BLaER1 treated with 17β-estradiol and CSF1 and Interleukin-3, amounts not matched to agents 10 nM and 100 nM (cell line): ENCODE measurements around the gene SPTBN1.
A peak's percentile ranks its signal among the peaks of the same experiment; 100 is the strongest.

ENCODE experiments used
- H3K27ac ChIP-seq, 11 experiments: shearing (Covaris generic); formaldehyde crosslinking; 2 replicates each; pipeline ENCODE4 v1.8.1; 2022
- H3K27me3 ChIP-seq, 11 experiments: shearing (Covaris generic); formaldehyde crosslinking; 2 replicates each; pipeline ENCODE4 v1.8.1; 2022
- H3K36me3 ChIP-seq, 11 experiments: shearing (Covaris generic); formaldehyde crosslinking; 2 replicates each; pipeline ENCODE4 v1.8.1; 2022
- H3K4me1 ChIP-seq, 10 experiments: shearing (Covaris generic); formaldehyde crosslinking; 2 replicates each; pipeline ENCODE4 v1.8.1; 2022
- H3K4me2 ChIP-seq, 11 experiments: shearing (Covaris generic); formaldehyde crosslinking; 2 replicates each; pipeline ENCODE4 v1.8.1; 2022
- H3K4me3 ChIP-seq, 10 experiments: shearing (Covaris generic); formaldehyde crosslinking; 2 replicates each; pipeline ENCODE4 v1.8.1; 2022
- H3K9ac ChIP-seq, 11 experiments: shearing (Covaris generic); formaldehyde crosslinking; 2 replicates each; pipeline ENCODE4 v1.8.1; 2022
- H3K9me3 ChIP-seq, 11 experiments: shearing (Covaris generic); formaldehyde crosslinking; replicated peaks in 1 of 11; 2 replicates each; pipeline ENCODE4 v1.8.1; 2022
- H4K20me1 ChIP-seq, 11 experiments: shearing (Covaris generic); formaldehyde crosslinking; 2 replicates each; pipeline ENCODE4 v1.8.1; 2022
- Cebpa-rat ChIP-seq, 11 experiments: shearing (Covaris generic); IDR thresholded peaks; 2 replicates each; pipeline ENCODE4 v1.8.1; 2022

The SPTBN1 gene

GRCh38 chr2:54636415-54637139 is 180.4 kb downstream of the SPTBN1 start:
- H3K4me3 ChIP-seq, result no peak overlapping the region
- H3K27me3 ChIP-seq, result no peaks in the 10 kb centered on the region
- H4K20me1 ChIP-seq, result peaks cover 0 to 78% (median 48%) of the 10 kb centered on the region in 11 experiments; a peak in 14 of 22 replicates
- no peak for TF ChIP-seq Cebpa-rat (IDR thresholded peaks at IDR 0.05)
- H3K4me1 ChIP-seq, result peaks cover 76 to 88% (median 82%) of the 10 kb centered on the region in 10 experiments
- H3K9me3 ChIP-seq, result no peaks in the 10 kb centered on the region
- H3K9ac ChIP-seq, result peak overlapping the region in 1 of 11 experiments; percentile 8; a peak in 1 of 22 replicates
- peaks cover 8 to 100% (median 92%) of the 10 kb centered on the region in 11 experiments; a peak in 21 of 22 replicates for H3K36me3 ChIP-seq
- peak overlapping the region in 7 of 11 experiments; percentile 22 to 82 (median 28); a peak in 11 of 22 replicates for H3K27ac ChIP-seq
- peak overlapping the region; percentile 55 to 93 (median 78) for H3K4me2 ChIP-seq

- no peak overlapping the region for H3K9ac ChIP-seq
- H3K4me1 ChIP-seq, result peaks cover 60 to 73% (median 67%) of the 10 kb centered on the region in 10 experiments
- H3K27ac ChIP-seq, result peak overlapping the region in 7 of 11 experiments; percentile 4 to 82 (median 42); a peak in 11 of 22 replicates
- peak in 3 of 11 experiments; percentile 28 to 88 (median 86); a peak in 8 of 22 replicates for TF ChIP-seq Cebpa-rat (IDR thresholded peaks at IDR 0.05)
- H4K20me1 ChIP-seq, result peaks cover 0 to 77% (median 53%) of the 10 kb centered on the region in 11 experiments; a peak in 14 of 22 replicates
- no peak overlapping the region for H3K4me3 ChIP-seq
- no peaks in the 10 kb centered on the region for H3K27me3 ChIP-seq
- peak overlapping the region; percentile 49 to 89 (median 76); a peak in 20 of 22 replicates for H3K4me2 ChIP-seq
- no peaks in the 10 kb centered on the region for H3K9me3 ChIP-seq
- H3K36me3 ChIP-seq, result peaks cover 7 to 100% (median 92%) of the 10 kb centered on the region in 11 experiments
These were observed 182.0 kb downstream of the SPTBN1 start for GRCh38 chr2:54638103-54638502.

- Histone ChIP-seq H3K9ac (no peak overlapping the region), H3K4me2 (peak overlapping the region in 8 of 11 experiments; percentile 55 to 84 (median 76); a peak in 16 of 22 replicates), H3K36me3 (peaks cover 14 to 100% (median 92%) of the 10 kb centered on the region in 11 experiments), H4K20me1 (peaks cover 0 to 77% (median 48%) of the 10 kb centered on the region in 11 experiments; a peak in 11 of 22 replicates), H3K9me3 (no peaks in the 10 kb centered on the region), H3K4me3 (no peak overlapping the region), H3K27ac (peak overlapping the region in 6 of 11 experiments; percentile 3 to 26 (median 11); a peak in 5 of 22 replicates), H3K27me3 (no peaks in the 10 kb centered on the region), H3K4me1 (peaks cover 54 to 66% (median 60%) of the 10 kb centered on the region in 10 experiments)
- no peak for TF ChIP-seq Cebpa-rat (IDR thresholded peaks at IDR 0.05)
These were observed 182.7 kb downstream of the SPTBN1 start for GRCh38 chr2:54638774-54639187.

- Histone ChIP-seq H3K9me3 (no peaks in the 10 kb centered on the region), H3K27me3 (no peaks in the 10 kb centered on the region), H3K4me3 (no peak overlapping the region), H3K36me3 (peaks cover 22 to 100% (median 97%) of the 10 kb centered on the region in 11 experiments), H3K4me2 (peak overlapping the region in 4 of 11 experiments; percentile 4 to 78 (median 64); a peak in 5 of 22 replicates), H4K20me1 (peaks cover 0 to 71% (median 40%) of the 10 kb centered on the region in 11 experiments; a peak in 12 of 22 replicates), H3K4me1 (peaks cover 45 to 58% (median 52%) of the 10 kb centered on the region in 10 experiments), H3K9ac (no peak overlapping the region), H3K27ac (peak overlapping the region in 1 of 11 experiments; percentile 12; a peak in 1 of 22 replicates)
- TF ChIP-seq Cebpa-rat (IDR thresholded peaks at IDR 0.05), result no peak
These were observed 183.5 kb downstream of the SPTBN1 start for GRCh38 chr2:54639609-54640008.

GRCh38 chr2:54640834-54641540 is 184.9 kb downstream of the SPTBN1 start:
- no peak overlapping the region for H3K27ac ChIP-seq
- H3K36me3 ChIP-seq, result peaks cover 36 to 100% (median 99%) of the 10 kb centered on the region in 11 experiments
- no peak overlapping the region for H3K4me3 ChIP-seq
- H3K4me2 ChIP-seq, result no peak overlapping the region
- TF ChIP-seq Cebpa-rat (IDR thresholded peaks at IDR 0.05), result no peak
- H3K9ac ChIP-seq, result no peak overlapping the region
- no peaks in the 10 kb centered on the region for H3K27me3 ChIP-seq
- H3K4me1 ChIP-seq, result peaks cover 32 to 44% (median 38%) of the 10 kb centered on the region in 10 experiments
- H4K20me1 ChIP-seq, result peaks cover 0 to 73% (median 37%) of the 10 kb centered on the region in 11 experiments; a peak in 13 of 22 replicates
- H3K9me3 ChIP-seq, result no peaks in the 10 kb centered on the region

- Histone ChIP-seq H3K4me1 (peaks cover 22 to 34% (median 28%) of the 10 kb centered on the region in 10 experiments), H3K36me3 (peaks cover 46 to 100% (median 99%) of the 10 kb centered on the region in 11 experiments), H3K27ac (no peak overlapping the region), H3K4me3 (no peak overlapping the region), H3K9me3 (no peaks in the 10 kb centered on the region), H3K9ac (no peak overlapping the region), H3K27me3 (no peaks in the 10 kb centered on the region), H4K20me1 (peaks cover 0 to 74% (median 36%) of the 10 kb centered on the region in 11 experiments; a peak in 13 of 22 replicates), H3K4me2 (no peak overlapping the region)
- TF ChIP-seq Cebpa-rat (IDR thresholded peaks at IDR 0.05), result no peak
These were observed 185.9 kb downstream of the SPTBN1 start for GRCh38 chr2:54641988-54642387.

- no peak overlapping the region for H3K4me2 ChIP-seq
- H4K20me1 ChIP-seq, result peaks cover 0 to 74% (median 33%) of the 10 kb centered on the region in 11 experiments; a peak in 13 of 22 replicates
- peaks cover 54 to 100% (median 99%) of the 10 kb centered on the region in 11 experiments for H3K36me3 ChIP-seq
- H3K9me3 ChIP-seq, result no peaks in the 10 kb centered on the region
- no peaks in the 10 kb centered on the region for H3K27me3 ChIP-seq
- TF ChIP-seq Cebpa-rat (IDR thresholded peaks at IDR 0.05), result no peak
- peaks cover 13 to 25% (median 19%) of the 10 kb centered on the region in 10 experiments for H3K4me1 ChIP-seq
- H3K27ac ChIP-seq, result no peak overlapping the region
- no peak overlapping the region for H3K9ac ChIP-seq
- no peak overlapping the region for H3K4me3 ChIP-seq
These were observed 186.7 kb downstream of the SPTBN1 start for GRCh38 chr2:54642677-54643430.

- peaks cover 68 to 100% (median 99%) of the 10 kb centered on the region in 11 experiments for H3K36me3 ChIP-seq
- no peak overlapping the region for H3K4me2 ChIP-seq
- TF ChIP-seq Cebpa-rat (IDR thresholded peaks at IDR 0.05), result no peak
These were observed 188.1 kb downstream of the SPTBN1 start for GRCh38 chr2:54644236-54644635.

More at GRCh38 chr2:54644236-54644635, 188.1 kb downstream of the SPTBN1 start:
- H3K9me3 ChIP-seq, result no peaks in the 10 kb centered on the region
- H3K27me3 ChIP-seq, result no peaks in the 10 kb centered on the region
- peaks cover 0 to 12% (median 6%) of the 10 kb centered on the region in 10 experiments; a peak in 16 of 20 replicates for H3K4me1 ChIP-seq
- H3K27ac ChIP-seq, result no peak overlapping the region
- H3K9ac ChIP-seq, result no peak overlapping the region
- peaks cover 0 to 79% (median 34%) of the 10 kb centered on the region in 11 experiments; a peak in 14 of 22 replicates for H4K20me1 ChIP-seq
- no peak overlapping the region for H3K4me3 ChIP-seq
